Tibial nerve (tissue), 3 donors: ENCODE measurements around the gene TCF7L1.

ENCODE experiments used
- CTCF ChIP-seq, 5 experiments: fragments of 200-600 bp in 3 of 5; fragments of 450-650 bp in 2 of 5; sonication (generic) in 3 of 5; IDR thresholded peaks; one replicate each; pipeline ENCODE4 v1.5.1; 2016 to 2019; ENCODE audit warnings: antibody characterized with exemption in 5 of 5, mild to moderate bottlenecking in 3 of 5, moderate library complexity in 2 of 5
- POLR2A ChIP-seq, 2 donors: fragments of 450-650 bp; IDR thresholded peaks; one replicate each; pipeline ENCODE4 v1.6.1; 2017; ENCODE audit warnings: antibody characterized with exemption in 2 of 2, mild to moderate bottlenecking in 2 of 2, moderate library complexity in 2 of 2

- no peak for TF ChIP-seq CTCF (IDR thresholded peaks at IDR 0.05)
- no peak for TF ChIP-seq POLR2A (IDR thresholded peaks at IDR 0.05)
Observed at GRCh38 chr2:85356186-85356585, 223.0 kb downstream of the TCF7L1 start.
